ENCODE results near the gene TULP4. TPM values are rescaled to one million over a fixed set of nuclear protein-coding genes. Genes with fewer than 3 reads are reported as not detected.

The TULP4 gene
- total and polyA plus RNA-seq, 2 of the 8 experiments (the other 6 are each of a cell fraction or from before 2014, with no cell fraction given), result 7.7 to 51.6 TPM

- Histone ChIP-seq H2AFZ (ENCODE audit: low read length) (no peak overlapping the region), H3K4me2 (ENCODE audit: insufficient read depth in 1 of 2, low read depth in 2 of 2, low read length in 2 of 2) (no peak overlapping the region), H3K4me3 (ENCODE audit: extremely low read depth in 1 of 4, insufficient read depth in 2 of 4, low read depth in 3 of 4, low read length in 4 of 4) (no peak overlapping the region), H3K4me1 (replicated peaks in 1 of 4; ENCODE audit: control insufficient read depth in 3 of 4, insufficient read depth in 4 of 4, low read length in 3 of 4) (peaks cover 0 to 6% (median 2%) of the 10 kb centered on the region in 4 experiments; a peak in 2 of 7 replicates), H4K91ac (replicated peaks; ENCODE audit: insufficient read length, low read length) (no peak overlapping the region), H3K23me2 (ENCODE audit: low read depth, low read length) (no peaks in the 10 kb centered on the region), H3K14ac (ENCODE audit: insufficient read length) (no peak overlapping the region), H3K9me3 (ENCODE audit: insufficient read depth in 2 of 2, low read depth in 1 of 2, low read length in 1 of 2) (no peaks in the 10 kb centered on the region), H3K79me1 (ENCODE audit: low read depth, low read length) (peaks cover 2% of the 10 kb centered on the region; the same call in 1 of the 2 replicates), H2BK5ac (ENCODE audit: low read depth, low read length) (no peak overlapping the region), H3K27me3 (replicated peaks in 1 of 4; ENCODE audit: control insufficient read depth in 3 of 4, extremely low read depth in 1 of 4, insufficient read depth in 3 of 4, low read length in 3 of 4) (no peaks in the 10 kb centered on the region), H3K23ac (ENCODE audit: insufficient read length) (no peak overlapping the region), H2BK20ac (ENCODE audit: low read length) (no peak overlapping the region), H4K20me1 (replicated peaks in 1 of 2; ENCODE audit: control insufficient read depth in 1 of 2, insufficient read depth in 2 of 2, low read length in 2 of 2) (peaks cover under 1 to 1% of the 10 kb centered on the region in 2 experiments), H2AK5ac (ENCODE audit: low read depth, low read length) (no peak overlapping the region), H3K56ac (replicated peaks; ENCODE audit: insufficient read length, low read depth, low read length) (no peak overlapping the region), H4K8ac (ENCODE audit: extremely low read depth, insufficient read depth, low read length) (no peak overlapping the region), H3K4ac (replicated peaks; ENCODE audit: insufficient read length, low read depth, low read length) (no peak overlapping the region), H3K79me2 (ENCODE audit: control insufficient read depth in 1 of 2, insufficient read depth in 2 of 2, low read length in 2 of 2) (peaks cover 0 to 16% of the 10 kb centered on the region in 2 experiments; a peak in 2 of 4 replicates), H2BK12ac (ENCODE audit: low read depth, low read length) (no peak overlapping the region), H3K27ac (ENCODE audit: low read depth, low read length) (no peak overlapping the region), H2BK120ac (replicated peaks; ENCODE audit: low read depth, low read length) (no peak overlapping the region), H3K9ac (replicated peaks in 1 of 4; ENCODE audit: extremely low read depth in 1 of 4, low read depth in 3 of 4, low read length in 3 of 4) (no peak overlapping the region), H3K36me3 (ENCODE audit: control insufficient read depth in 2 of 4, insufficient read depth in 4 of 4, low read length in 3 of 4) (peaks cover 0 to 2% (median 0%) of the 10 kb centered on the region in 4 experiments; a peak in 1 of 8 replicates), H3K18ac (ENCODE audit: extremely low read depth, low read length) (no peak overlapping the region), H2BK15ac (ENCODE audit: low read length) (no peak overlapping the region), H4K5ac (ENCODE audit: insufficient read length, low read depth, low read length) (no peak overlapping the region)
- no peak for FAIRE-seq
- 89% methylated on average over 1 of the region's 1 CpG; no CpG with 5 or more reads in 1 of the 2 experiments for WGBS, 2 experiments (ENCODE audit: extremely low coverage in 1 of 2, insufficient coverage in 1 of 2, insufficient read length in 1 of 2, insufficient replicate concordance in 2 of 2, low coverage in 1 of 2, low lambda C conversion rate in 2 of 2, missing lambda C conversion rate in 1 of 2)
- no peak for DNase-seq (ENCODE audit: low read depth in 1 of 2, low spot score in 2 of 2)
- ChIA-PET CTCF (ENCODE audit: partially characterized antibody) (interaction anchor here (0.6 to 1.2 kb wide), 3 partner anchors 10 to 823 kb away, joined by 3 read pairs; no protein-coding TSS in a partner anchor), POLR2A (ENCODE audit: partially characterized antibody) (no interaction called here)
- TF ChIP-seq E2F6 (IDR thresholded peaks at IDR 0.05), result no peak
- no peak for TF ChIP-seq RBBP5 (IDR thresholded peaks at IDR 0.05; ENCODE audit: borderline replicate concordance, low read depth, low read length)
- TF ChIP-seq SIX5 (IDR thresholded peaks at IDR 0.05; ENCODE audit: low read depth, low read length), result no peak
Measured at GRCh38 chr6:158272324-158272723, 39.9 kb upstream of the TULP4 start.
